GM18507 (cell line): ENCODE results near the gene GDPD5.

Source experiments
- DNase-seq: peaks from one replicate; pipeline ENCODE4 v3.0.0; 2011; ENCODE audit warnings: low read depth; ENCODE audit not compliant: insufficient read length; ENCODE audit errors: extremely low spot score
- FAIRE-seq: peaks from 2 replicates; lab custom pipeline; 2011; peaks lifted over from hg19 to GRCh38; lab: Jason Lieb, UNC

GDPD5 gene

GRCh38 chr11:75389925-75390324 is 135.8 kb downstream of the GDPD5 start:
- FAIRE-seq, result no peak
- DNase-seq, result no peak

GRCh38 chr11:75389276-75389605 is 136.5 kb downstream of the GDPD5 start:
- FAIRE-seq (no peak), DNase-seq (no peak)

GRCh38 chr11:75388386-75389275 is 137.1 kb downstream of the GDPD5 start:
- FAIRE-seq (peak; percentile 90), DNase-seq (no peak)

GRCh38 chr11:75387736-75388294 is 137.9 kb downstream of the GDPD5 start:
- DNase-seq (no peak), FAIRE-seq (no peak)

- no peak for DNase-seq
- no peak for FAIRE-seq
Observed at GRCh38 chr11:75386942-75387630, 138.7 kb downstream of the GDPD5 start.
